PC-3 (cell line): Measurements from ENCODE around the gene ZC3HAV1.

Source experiments
- EZH2phosphoT487 ChIP-seq: fragments of 300-600 bp; sonication (generic); IDR thresholded peaks from 2 replicates; pipeline ENCODE4 v1.6.1; 2018; ENCODE audit warnings: mild to moderate bottlenecking, antibody characterized with exemption, low read length, borderline replicate concordance
- TF ChIP-seq, protein P1 (sequence below): fragments of 300-600 bp; sonication (generic); conservative IDR thresholded peaks from 2 replicates; pipeline ENCODE4 v1.5.1; 2017; ENCODE audit warnings: antibody characterized with exemption, low read depth, mild to moderate bottlenecking, low read length

DNA sequence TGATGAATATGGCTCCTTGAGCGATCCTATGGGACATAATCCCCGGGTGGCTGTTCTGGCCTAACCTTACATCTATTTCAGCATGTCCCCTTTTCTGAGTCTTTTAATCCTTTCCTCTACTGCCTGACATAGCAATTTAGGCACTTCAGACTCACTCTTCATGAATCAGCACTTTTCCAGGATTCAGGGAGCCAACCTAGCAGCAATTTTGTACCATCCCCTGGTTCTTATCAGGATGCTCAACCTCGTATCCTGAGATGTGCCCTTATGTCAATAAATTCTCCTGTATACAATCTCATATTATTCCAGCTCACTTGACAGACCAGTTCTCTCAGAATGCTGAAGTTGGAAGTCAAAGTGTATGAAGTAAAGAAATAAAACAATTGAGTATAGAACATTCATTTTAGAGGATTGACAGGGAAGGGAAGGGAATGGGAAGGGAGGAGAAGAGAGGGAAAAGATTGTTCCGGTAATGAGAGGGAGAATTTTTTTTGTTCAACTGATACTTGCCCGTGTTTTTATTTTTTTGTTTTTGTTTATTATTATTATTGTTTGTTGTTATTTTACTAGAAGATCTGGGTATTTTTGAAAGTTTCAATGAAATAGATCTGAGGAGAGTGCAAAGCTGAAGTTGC lies 8.2 kb upstream of the ZC3HAV1 start:
- TF ChIP-seq, protein P1, sequence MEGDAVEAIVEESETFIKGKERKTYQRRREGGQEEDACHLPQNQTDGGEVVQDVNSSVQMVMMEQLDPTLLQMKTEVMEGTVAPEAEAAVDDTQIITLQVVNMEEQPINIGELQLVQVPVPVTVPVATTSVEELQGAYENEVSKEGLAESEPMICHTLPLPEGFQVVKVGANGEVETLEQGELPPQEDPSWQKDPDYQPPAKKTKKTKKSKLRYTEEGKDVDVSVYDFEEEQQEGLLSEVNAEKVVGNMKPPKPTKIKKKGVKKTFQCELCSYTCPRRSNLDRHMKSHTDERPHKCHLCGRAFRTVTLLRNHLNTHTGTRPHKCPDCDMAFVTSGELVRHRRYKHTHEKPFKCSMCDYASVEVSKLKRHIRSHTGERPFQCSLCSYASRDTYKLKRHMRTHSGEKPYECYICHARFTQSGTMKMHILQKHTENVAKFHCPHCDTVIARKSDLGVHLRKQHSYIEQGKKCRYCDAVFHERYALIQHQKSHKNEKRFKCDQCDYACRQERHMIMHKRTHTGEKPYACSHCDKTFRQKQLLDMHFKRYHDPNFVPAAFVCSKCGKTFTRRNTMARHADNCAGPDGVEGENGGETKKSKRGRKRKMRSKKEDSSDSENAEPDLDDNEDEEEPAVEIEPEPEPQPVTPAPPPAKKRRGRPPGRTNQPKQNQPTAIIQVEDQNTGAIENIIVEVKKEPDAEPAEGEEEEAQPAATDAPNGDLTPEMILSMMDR: no peak
- TF ChIP-seq EZH2phosphoT487: no peak
